BLaER1 treated with 17β-estradiol and CSF1 and Interleukin-3, amounts not matched to agents 10 nM and 100 nM (cell line): Measurements from ENCODE around the gene ULK1.

ENCODE experiments used
- H3K27ac ChIP-seq, 11 experiments: shearing (Covaris generic); formaldehyde crosslinking; 2 replicates each; pipeline ENCODE4 v1.8.1; 2022
- H3K27me3 ChIP-seq, 11 experiments: shearing (Covaris generic); formaldehyde crosslinking; 2 replicates each; pipeline ENCODE4 v1.8.1; 2022
- H3K36me3 ChIP-seq, 11 experiments: shearing (Covaris generic); formaldehyde crosslinking; 2 replicates each; pipeline ENCODE4 v1.8.1; 2022
- H3K4me1 ChIP-seq, 10 experiments: shearing (Covaris generic); formaldehyde crosslinking; 2 replicates each; pipeline ENCODE4 v1.8.1; 2022
- H3K4me2 ChIP-seq, 11 experiments: shearing (Covaris generic); formaldehyde crosslinking; 2 replicates each; pipeline ENCODE4 v1.8.1; 2022
- H3K4me3 ChIP-seq, 10 experiments: shearing (Covaris generic); formaldehyde crosslinking; 2 replicates each; pipeline ENCODE4 v1.8.1; 2022
- H3K9ac ChIP-seq, 11 experiments: shearing (Covaris generic); formaldehyde crosslinking; 2 replicates each; pipeline ENCODE4 v1.8.1; 2022
- H3K9me3 ChIP-seq, 11 experiments: shearing (Covaris generic); formaldehyde crosslinking; replicated peaks in 1 of 11; 2 replicates each; pipeline ENCODE4 v1.8.1; 2022
- H4K20me1 ChIP-seq, 11 experiments: shearing (Covaris generic); formaldehyde crosslinking; 2 replicates each; pipeline ENCODE4 v1.8.1; 2022
- Cebpa-rat ChIP-seq, 11 experiments: shearing (Covaris generic); IDR thresholded peaks; 2 replicates each; pipeline ENCODE4 v1.8.1; 2022

Gene ULK1

GRCh38 chr12:131918311-131919050 is 24.1 kb downstream of the ULK1 start:
- TF ChIP-seq Cebpa-rat (IDR thresholded peaks at IDR 0.05) = no peak
- H3K36me3 ChIP-seq = peaks cover 56 to 88% (median 81%) of the 10 kb centered on the region in 11 experiments
- H3K27ac ChIP-seq = no peak overlapping the region
- peaks cover 0 to 11% (median 0%) of the 10 kb centered on the region in 11 experiments; a peak in 1 of 22 replicates for H3K27me3 ChIP-seq
- H3K4me1 ChIP-seq = peaks cover 4 to 26% (median 19%) of the 10 kb centered on the region in 10 experiments; a peak in 19 of 20 replicates
- H3K4me3 ChIP-seq = no peak overlapping the region
- no peak overlapping the region for H3K9ac ChIP-seq
- peaks cover 5 to 97% (median 81%) of the 10 kb centered on the region in 11 experiments; a peak in 20 of 22 replicates for H4K20me1 ChIP-seq
- no peaks in the 10 kb centered on the region for H3K9me3 ChIP-seq
- no peak overlapping the region for H3K4me2 ChIP-seq

- Histone ChIP-seq H3K9me3 (no peaks in the 10 kb centered on the region), H3K4me3 (no peak overlapping the region), H3K27me3 (peaks cover 0 to 15% (median 0%) of the 10 kb centered on the region in 11 experiments; a peak in 1 of 22 replicates), H3K27ac (no peak overlapping the region), H3K4me1 (peaks cover 9 to 31% (median 24%) of the 10 kb centered on the region in 10 experiments), H3K4me2 (no peak overlapping the region), H3K9ac (no peak overlapping the region), H4K20me1 (peaks cover 5 to 97% (median 80%) of the 10 kb centered on the region in 11 experiments; a peak in 20 of 22 replicates), H3K36me3 (peaks cover 53 to 83% (median 76%) of the 10 kb centered on the region in 11 experiments)
- TF ChIP-seq Cebpa-rat (IDR thresholded peaks at IDR 0.05) = no peak
Observed at GRCh38 chr12:131919051-131919347, 24.6 kb downstream of the ULK1 start.

- Histone ChIP-seq H3K27ac (no peak overlapping the region), H3K9me3 (no peaks in the 10 kb centered on the region), H3K4me3 (no peak overlapping the region), H3K27me3 (peaks cover 0 to 15% (median 0%) of the 10 kb centered on the region in 11 experiments; a peak in 1 of 22 replicates), H3K9ac (no peak overlapping the region), H3K4me1 (peaks cover 15 to 37% (median 30%) of the 10 kb centered on the region in 10 experiments), H3K4me2 (no peak overlapping the region), H4K20me1 (peaks cover 5 to 93% (median 80%) of the 10 kb centered on the region in 11 experiments; a peak in 20 of 22 replicates), H3K36me3 (peaks cover 48 to 77% (median 71%) of the 10 kb centered on the region in 11 experiments)
- no peak for TF ChIP-seq Cebpa-rat (IDR thresholded peaks at IDR 0.05)
Observed at GRCh38 chr12:131919366-131920156, 25.1 kb downstream of the ULK1 start.

GRCh38 chr12:131920157-131920508 is 25.7 kb downstream of the ULK1 start:
- H3K4me1 ChIP-seq = peaks cover 20 to 43% (median 35%) of the 10 kb centered on the region in 10 experiments
- no peak overlapping the region for H3K4me2 ChIP-seq
- H3K9me3 ChIP-seq = no peaks in the 10 kb centered on the region
- no peak overlapping the region for H3K27ac ChIP-seq
- H4K20me1 ChIP-seq = peaks cover 3 to 88% (median 74%) of the 10 kb centered on the region in 11 experiments; a peak in 20 of 22 replicates
- H3K27me3 ChIP-seq = peaks cover 0 to 15% (median 0%) of the 10 kb centered on the region in 11 experiments; a peak in 1 of 22 replicates
- H3K36me3 ChIP-seq = peaks cover 43 to 72% (median 65%) of the 10 kb centered on the region in 11 experiments
- H3K4me3 ChIP-seq = no peak overlapping the region
- TF ChIP-seq Cebpa-rat (IDR thresholded peaks at IDR 0.05) = no peak
- no peak overlapping the region for H3K9ac ChIP-seq

- Histone ChIP-seq H3K36me3 (peaks cover 32 to 61% (median 54%) of the 10 kb centered on the region in 11 experiments), H4K20me1 (peaks cover 0 to 77% (median 64%) of the 10 kb centered on the region in 11 experiments; a peak in 20 of 22 replicates)
Observed at GRCh38 chr12:131920902-131921840, 26.7 kb downstream of the ULK1 start.

GRCh38 chr12:131921866-131922769 is 27.7 kb downstream of the ULK1 start:
- H3K4me2 ChIP-seq = peak overlapping the region in 8 of 11 experiments; percentile 78 to 96 (median 84); a peak in 13 of 22 replicates
- H3K9me3 ChIP-seq = peaks cover 0 to 5% (median 0%) of the 10 kb centered on the region in 11 experiments; a peak in 8 of 22 replicates
- H3K27me3 ChIP-seq = peaks cover 0 to 15% (median 0%) of the 10 kb centered on the region in 11 experiments; a peak in 1 of 22 replicates
- H3K4me1 ChIP-seq = peaks cover 20 to 46% (median 39%) of the 10 kb centered on the region in 10 experiments
- no peak for TF ChIP-seq Cebpa-rat (IDR thresholded peaks at IDR 0.05)
- H3K27ac ChIP-seq = no peak overlapping the region
- H3K9ac ChIP-seq = no peak overlapping the region; a peak in 1 of 22 replicates
- peaks cover 0 to 71% (median 60%) of the 10 kb centered on the region in 11 experiments; a peak in 19 of 22 replicates for H4K20me1 ChIP-seq
- H3K4me3 ChIP-seq = no peak overlapping the region
- H3K36me3 ChIP-seq = peaks cover 27 to 55% (median 49%) of the 10 kb centered on the region in 11 experiments; a peak in 21 of 22 replicates

More at GRCh38 chr12:131920902-131921840, 26.7 kb downstream of the ULK1 start:
- no peak overlapping the region for H3K27ac ChIP-seq
- H3K4me1 ChIP-seq = peaks cover 20 to 46% (median 39%) of the 10 kb centered on the region in 10 experiments
- no peak overlapping the region for H3K4me3 ChIP-seq
- H3K9ac ChIP-seq = no peak overlapping the region; a peak in 1 of 22 replicates
- H3K4me2 ChIP-seq = no peak overlapping the region; a peak in 1 of 22 replicates
- H3K27me3 ChIP-seq = peaks cover 0 to 15% (median 0%) of the 10 kb centered on the region in 11 experiments; a peak in 1 of 22 replicates
- TF ChIP-seq Cebpa-rat (IDR thresholded peaks at IDR 0.05) = no peak
- peaks cover 0 to 3% (median 0%) of the 10 kb centered on the region in 11 experiments; a peak in 4 of 22 replicates for H3K9me3 ChIP-seq

- peaks cover 20 to 52% (median 45%) of the 10 kb centered on the region in 10 experiments for H3K4me1 ChIP-seq
- H3K36me3 ChIP-seq = peaks cover 22 to 49% (median 43%) of the 10 kb centered on the region in 11 experiments; a peak in 21 of 22 replicates
- peaks cover 0 to 65% (median 53%) of the 10 kb centered on the region in 11 experiments; a peak in 18 of 22 replicates for H4K20me1 ChIP-seq
- peaks cover 0 to 8% (median 0%) of the 10 kb centered on the region in 11 experiments; a peak in 8 of 22 replicates for H3K9me3 ChIP-seq
- no peak for TF ChIP-seq Cebpa-rat (IDR thresholded peaks at IDR 0.05)
- peak overlapping the region in 6 of 11 experiments; percentile 67 to 79 (median 72); a peak in 9 of 22 replicates for H3K27ac ChIP-seq
- peak overlapping the region in 4 of 11 experiments; percentile 49 to 66 (median 58); a peak in 7 of 22 replicates for H3K9ac ChIP-seq
- peak overlapping the region in 10 of 11 experiments; percentile 78 to 96 (median 84); a peak in 19 of 22 replicates for H3K4me2 ChIP-seq
- peaks cover 0 to 15% (median 0%) of the 10 kb centered on the region in 11 experiments; a peak in 1 of 22 replicates for H3K27me3 ChIP-seq
- no peak overlapping the region for H3K4me3 ChIP-seq
Observed at GRCh38 chr12:131922772-131923171, 28.4 kb downstream of the ULK1 start.
